ENCODE measurements around the gene CLASRP.

The CLASRP gene

GRCh38 chr19:45047188-45047797 lies 8.4 kb downstream of the CLASRP start:
- Histone ChIP-seq H3K4me3 (ENCODE audit: low read depth, low read length) (no peak overlapping the region), H3K27me3 (ENCODE audit: control insufficient read depth, insufficient read depth, low read length) (no peaks in the 10 kb centered on the region), H3K9ac (ENCODE audit: low read depth, low read length) (no peak overlapping the region), H3K36me3 (ENCODE audit: control insufficient read depth, insufficient read depth, low read length) (peaks cover 43% of the 10 kb centered on the region), H3K4me1 (ENCODE audit: control insufficient read depth, insufficient read depth, low read length) (no peaks in the 10 kb centered on the region), H3K9me3 (ENCODE audit: control insufficient read depth, insufficient read depth, low read length) (no peaks in the 10 kb centered on the region), H3K27ac (ENCODE audit: low read depth, low read length) (no peak overlapping the region)

- Histone ChIP-seq H3K4me1 (ENCODE audit: control insufficient read depth, insufficient read depth, low read length) (no peaks in the 10 kb centered on the region), H3K9me3 (ENCODE audit: control insufficient read depth, insufficient read depth, low read length) (no peaks in the 10 kb centered on the region), H3K4me3 (ENCODE audit: low read depth, low read length) (no peak overlapping the region), H3K36me3 (ENCODE audit: control insufficient read depth, insufficient read depth, low read length) (peaks cover 43% of the 10 kb centered on the region), H3K9ac (ENCODE audit: low read depth, low read length) (no peak overlapping the region; the same call in 1 of the 2 replicates), H3K27ac (ENCODE audit: low read depth, low read length) (no peak overlapping the region), H3K27me3 (ENCODE audit: control insufficient read depth, insufficient read depth, low read length) (no peaks in the 10 kb centered on the region)
Observed at GRCh38 chr19:45049073-45049736, 10.4 kb downstream of the CLASRP start.

GRCh38 chr19:45050036-45050435 lies 11.2 kb downstream of the CLASRP start:
- Histone ChIP-seq H3K27me3 (ENCODE audit: control insufficient read depth, insufficient read depth, low read length) (no peaks in the 10 kb centered on the region), H3K9me3 (ENCODE audit: control insufficient read depth, insufficient read depth, low read length) (no peaks in the 10 kb centered on the region), H3K4me1 (ENCODE audit: control insufficient read depth, insufficient read depth, low read length) (no peaks in the 10 kb centered on the region), H3K36me3 (ENCODE audit: control insufficient read depth, insufficient read depth, low read length) (peaks cover 42% of the 10 kb centered on the region), H3K27ac (ENCODE audit: low read depth, low read length) (no peak overlapping the region), H3K9ac (ENCODE audit: low read depth, low read length) (no peak overlapping the region), H3K4me3 (ENCODE audit: low read depth, low read length) (no peak overlapping the region)

DNA sequence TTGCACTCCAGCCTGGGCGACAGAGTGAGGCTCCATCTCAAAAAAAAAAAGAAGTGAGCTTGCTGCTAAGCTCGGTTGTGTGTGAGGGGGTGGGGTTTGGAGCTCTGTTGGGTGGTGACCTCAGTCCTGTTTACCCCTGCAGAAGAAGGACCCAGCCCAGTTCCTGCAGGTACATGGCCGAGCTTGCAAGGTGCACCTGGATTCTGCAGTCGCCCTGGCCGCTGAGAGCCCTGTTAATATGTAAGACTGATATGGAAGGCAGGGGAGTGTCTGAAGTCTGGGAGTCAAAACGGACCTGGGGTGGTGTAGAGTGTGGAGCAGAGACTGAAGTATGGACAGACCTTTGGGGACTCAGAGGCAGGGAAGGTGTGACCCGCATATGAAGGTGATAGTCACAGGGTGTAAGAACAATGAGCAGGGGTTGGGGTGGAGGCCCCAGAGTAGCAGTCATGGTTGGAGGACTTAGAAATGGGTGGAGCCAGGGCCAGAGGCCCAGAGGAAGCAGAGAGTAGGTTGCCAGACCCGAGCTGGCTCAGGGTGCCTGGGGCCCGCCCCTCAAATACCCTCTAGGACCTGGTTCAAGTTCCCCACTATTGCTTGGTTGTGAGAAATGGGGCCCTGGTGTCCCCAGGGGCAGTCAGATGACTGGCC lies 13.2 kb downstream of the CLASRP start:
- Histone ChIP-seq H3K9me3 (ENCODE audit: control insufficient read depth, insufficient read depth, low read length) (no peaks in the 10 kb centered on the region), H3K36me3 (ENCODE audit: control insufficient read depth, insufficient read depth, low read length) (peaks cover 47% of the 10 kb centered on the region), H3K27ac (ENCODE audit: low read depth, low read length) (no peak overlapping the region), H3K27me3 (ENCODE audit: control insufficient read depth, insufficient read depth, low read length) (no peaks in the 10 kb centered on the region), H3K9ac (ENCODE audit: low read depth, low read length) (no peak overlapping the region), H3K4me1 (ENCODE audit: control insufficient read depth, insufficient read depth, low read length) (no peaks in the 10 kb centered on the region), H3K4me3 (ENCODE audit: low read depth, low read length) (no peak overlapping the region)

- peaks cover 2% of the 10 kb centered on the region; the same call in 1 of the 2 replicates for H3K4me1 ChIP-seq (ENCODE audit: control insufficient read depth, insufficient read depth, low read length)
- no peaks in the 10 kb centered on the region for H3K27me3 ChIP-seq (ENCODE audit: control insufficient read depth, insufficient read depth, low read length)
- H3K36me3 ChIP-seq (ENCODE audit: control insufficient read depth, insufficient read depth, low read length), result peaks cover 89% of the 10 kb centered on the region
- H3K9me3 ChIP-seq (ENCODE audit: control insufficient read depth, insufficient read depth, low read length), result no peaks in the 10 kb centered on the region
- no peak overlapping the region for H3K27ac ChIP-seq (ENCODE audit: low read depth, low read length)
- H3K4me3 ChIP-seq (ENCODE audit: low read depth, low read length), result no peak overlapping the region
- H3K9ac ChIP-seq (ENCODE audit: low read depth, low read length), result no peak overlapping the region
Observed at GRCh38 chr19:45056831-45057230, 18.0 kb downstream of the CLASRP start.

DNA sequence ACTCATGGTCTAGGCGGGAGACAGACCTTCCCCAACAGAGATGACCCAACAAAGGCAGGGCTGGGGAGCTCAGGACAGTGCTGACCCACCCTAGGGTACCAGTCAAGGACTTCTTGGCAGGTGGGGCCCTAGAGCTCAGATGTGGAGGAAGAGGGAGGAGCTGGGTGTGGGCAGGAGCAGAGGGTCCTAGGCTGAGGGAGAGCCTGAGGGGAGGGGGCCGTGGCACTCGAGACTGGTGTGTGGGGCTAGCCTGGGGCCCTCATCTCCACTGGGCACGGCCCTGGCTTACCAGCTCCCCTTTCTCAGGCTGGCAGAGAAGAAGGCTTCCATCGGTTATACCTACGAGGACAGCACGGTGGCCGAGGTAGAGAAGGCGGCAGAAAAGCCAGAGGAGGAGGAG lies 18.6 kb downstream of the CLASRP start:
- Histone ChIP-seq H3K27me3 (ENCODE audit: control insufficient read depth, insufficient read depth, low read length) (no peaks in the 10 kb centered on the region), H3K9ac (ENCODE audit: low read depth, low read length) (no peak overlapping the region), H3K4me3 (ENCODE audit: low read depth, low read length) (no peak overlapping the region), H3K4me1 (ENCODE audit: control insufficient read depth, insufficient read depth, low read length) (peaks cover 2% of the 10 kb centered on the region; the same call in 1 of the 2 replicates), H3K27ac (ENCODE audit: low read depth, low read length) (no peak overlapping the region), H3K9me3 (ENCODE audit: control insufficient read depth, insufficient read depth, low read length) (no peaks in the 10 kb centered on the region), H3K36me3 (ENCODE audit: control insufficient read depth, insufficient read depth, low read length) (peaks cover 88% of the 10 kb centered on the region)

DNA sequence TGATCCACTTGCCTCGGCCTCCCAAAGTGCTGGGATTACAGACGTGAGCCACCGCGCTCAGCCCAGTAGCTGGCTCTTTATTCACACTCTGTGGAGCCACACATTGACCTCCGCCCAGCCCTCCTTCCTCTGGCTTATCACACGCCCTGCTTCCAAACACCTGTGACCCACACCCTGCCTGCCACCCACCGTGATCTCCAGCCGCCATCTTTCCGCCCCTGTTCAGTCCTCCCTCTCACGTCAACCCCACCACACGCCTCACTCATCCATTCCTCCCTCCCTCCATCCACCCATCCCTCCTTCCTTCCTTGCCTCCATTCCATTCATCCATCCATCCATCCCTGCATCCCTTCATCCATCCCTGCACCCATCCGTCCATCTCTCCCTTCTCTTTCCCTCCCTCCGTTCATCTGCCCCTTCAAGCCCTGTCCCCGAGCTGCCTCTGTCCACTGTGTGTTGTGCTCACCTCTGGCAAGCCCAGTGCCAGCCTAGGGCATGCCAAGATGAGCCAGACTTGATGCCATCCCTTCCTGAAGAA lies 19.8 kb downstream of the CLASRP start:
- Histone ChIP-seq H3K4me3 (ENCODE audit: low read depth, low read length) (no peak overlapping the region), H3K27ac (ENCODE audit: low read depth, low read length) (no peak overlapping the region), H3K9ac (ENCODE audit: low read depth, low read length) (no peak overlapping the region), H3K36me3 (ENCODE audit: control insufficient read depth, insufficient read depth, low read length) (peaks cover 90% of the 10 kb centered on the region), H3K4me1 (ENCODE audit: control insufficient read depth, insufficient read depth, low read length) (peaks cover 2% of the 10 kb centered on the region; the same call in 1 of the 2 replicates), H3K9me3 (ENCODE audit: control insufficient read depth, insufficient read depth, low read length) (no peaks in the 10 kb centered on the region), H3K27me3 (ENCODE audit: control insufficient read depth, insufficient read depth, low read length) (no peaks in the 10 kb centered on the region)

- Histone ChIP-seq H3K27ac (ENCODE audit: low read depth, low read length) (no peak overlapping the region), H3K4me1 (ENCODE audit: control insufficient read depth, insufficient read depth, low read length) (peaks cover 2% of the 10 kb centered on the region; the same call in 1 of the 2 replicates), H3K9me3 (ENCODE audit: control insufficient read depth, insufficient read depth, low read length) (no peaks in the 10 kb centered on the region), H3K4me3 (ENCODE audit: low read depth, low read length) (no peak overlapping the region), H3K9ac (ENCODE audit: low read depth, low read length) (no peak overlapping the region), H3K27me3 (ENCODE audit: control insufficient read depth, insufficient read depth, low read length) (no peaks in the 10 kb centered on the region), H3K36me3 (ENCODE audit: control insufficient read depth, insufficient read depth, low read length) (peaks cover 90% of the 10 kb centered on the region)
Observed at GRCh38 chr19:45059258-45059965, 20.6 kb downstream of the CLASRP start.

- H3K4me3 ChIP-seq (ENCODE audit: low read depth, low read length), result no peak overlapping the region
Observed at GRCh38 chr19:45061965-45062364, 23.1 kb downstream of the CLASRP start.

DNA sequence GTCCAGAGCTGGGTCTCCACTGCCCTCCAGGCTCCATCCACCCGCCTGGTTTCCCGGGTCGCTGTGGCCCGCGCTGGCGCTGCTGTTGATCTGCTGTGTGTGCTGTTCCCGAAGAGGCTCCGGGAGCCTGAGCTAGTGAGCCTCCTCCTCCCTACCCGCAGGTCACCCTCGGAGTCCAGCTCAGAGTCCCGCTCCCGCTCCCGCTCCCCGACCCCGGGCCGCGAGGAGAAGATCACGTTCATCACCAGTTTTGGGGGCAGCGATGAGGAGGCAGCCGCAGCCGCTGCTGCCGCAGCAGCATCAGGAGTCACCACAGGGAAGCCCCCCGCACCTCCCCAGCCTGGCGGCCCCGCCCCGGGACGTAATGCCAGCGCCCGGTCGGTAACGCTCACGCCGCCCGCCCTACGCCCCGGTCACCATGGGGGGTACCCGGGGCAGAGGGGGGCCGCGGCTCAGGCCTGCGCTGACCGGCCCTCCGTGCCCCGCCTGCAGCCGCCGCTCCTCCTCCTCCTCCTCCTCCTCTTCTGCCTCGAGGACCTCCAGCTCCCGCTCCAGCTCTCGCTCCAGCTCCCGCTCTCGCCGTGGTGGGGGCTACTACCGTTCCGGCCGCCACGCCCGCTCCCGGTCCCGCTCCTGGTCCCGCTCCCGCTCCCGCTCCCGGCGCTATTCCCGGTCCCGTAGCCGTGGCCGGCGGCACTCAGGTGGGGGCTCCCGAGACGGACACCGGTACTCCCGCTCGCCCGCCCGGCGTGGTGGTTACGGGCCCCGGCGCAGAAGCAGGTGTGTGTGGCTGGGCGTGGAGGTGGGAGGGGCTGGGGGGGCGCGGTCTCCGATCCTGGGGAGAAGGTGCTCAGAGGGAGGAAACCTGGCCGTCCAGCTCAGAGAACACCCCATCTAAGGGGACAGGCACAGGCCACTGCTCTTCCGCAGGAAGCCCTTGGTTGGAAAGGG lies 25.3 kb downstream of the CLASRP start:
- H3K4me3 ChIP-seq (ENCODE audit: low read depth, low read length), result no peak overlapping the region
- H3K27ac ChIP-seq (ENCODE audit: low read depth, low read length), result no peak overlapping the region
- H3K27me3 ChIP-seq (ENCODE audit: control insufficient read depth, insufficient read depth, low read length), result no peaks in the 10 kb centered on the region
- H3K36me3 ChIP-seq (ENCODE audit: control insufficient read depth, insufficient read depth, low read length), result peaks cover 73% of the 10 kb centered on the region
- peaks cover 2% of the 10 kb centered on the region; the same call in 1 of the 2 replicates for H3K4me1 ChIP-seq (ENCODE audit: control insufficient read depth, insufficient read depth, low read length)
- no peak overlapping the region; the same call in 1 of the 2 replicates for H3K9ac ChIP-seq (ENCODE audit: low read depth, low read length)
- no peaks in the 10 kb centered on the region for H3K9me3 ChIP-seq (ENCODE audit: control insufficient read depth, insufficient read depth, low read length)

More at GRCh38 chr19:45061965-45062364, 23.1 kb downstream of the CLASRP start:
- Histone ChIP-seq H3K9ac (ENCODE audit: low read depth, low read length) (no peak overlapping the region), H3K27me3 (ENCODE audit: control insufficient read depth, insufficient read depth, low read length) (no peaks in the 10 kb centered on the region), H3K36me3 (ENCODE audit: control insufficient read depth, insufficient read depth, low read length) (peaks cover 85% of the 10 kb centered on the region), H3K4me1 (ENCODE audit: control insufficient read depth, insufficient read depth, low read length) (peaks cover 2% of the 10 kb centered on the region; the same call in 1 of the 2 replicates), H3K27ac (ENCODE audit: low read depth, low read length) (no peak overlapping the region), H3K9me3 (ENCODE audit: control insufficient read depth, insufficient read depth, low read length) (no peaks in the 10 kb centered on the region)

All from HUES48 (cell line).